HCT116 (cell line): Measurements from ENCODE around the gene PIAS2.

ENCODE experiments used
- ELF1 ChIP-seq: IDR thresholded peaks from 2 replicates; pipeline ENCODE4 v1.6.1; 2012; ENCODE audit warnings: low read depth, borderline replicate concordance
- EZH2phosphoT487 ChIP-seq: fragments of 200-600 bp; IDR thresholded peaks from 2 replicates; pipeline ENCODE4 v1.6.1; 2018; ENCODE audit warnings: antibody characterized with exemption, borderline replicate concordance
- SP1 ChIP-seq: IDR thresholded peaks from 2 replicates; pipeline ENCODE4 v1.6.1; 2012; ENCODE audit warnings: low read depth
- TF ChIP-seq, protein P1 (sequence below): IDR thresholded peaks from 2 replicates; pipeline ENCODE4 v1.6.1; 2012
- TF ChIP-seq, protein P2 (sequence below): IDR thresholded peaks from 2 replicates; pipeline ENCODE4 v1.6.1; 2012
- TF ChIP-seq, protein P3 (sequence below), 3 experiments: fragments of 200-600 bp in 1 of 3; sonication (generic) in 1 of 3; IDR thresholded peaks in 2 of 3; conservative IDR thresholded peaks in 1 of 3; 2 replicates each; pipeline ENCODE4 v1.5.1; 2012 to 2017; ENCODE audit warnings: low read depth in 2 of 3, low read length in 2 of 3, antibody characterized with exemption in 1 of 3, borderline replicate concordance in 1 of 3, control low read depth in 1 of 3, mild to moderate bottlenecking in 1 of 3, mixed read lengths in 1 of 3, mixed run types in 1 of 3, moderate library complexity in 1 of 3; ENCODE audit not compliant: insufficient read depth in 1 of 3

DNA sequence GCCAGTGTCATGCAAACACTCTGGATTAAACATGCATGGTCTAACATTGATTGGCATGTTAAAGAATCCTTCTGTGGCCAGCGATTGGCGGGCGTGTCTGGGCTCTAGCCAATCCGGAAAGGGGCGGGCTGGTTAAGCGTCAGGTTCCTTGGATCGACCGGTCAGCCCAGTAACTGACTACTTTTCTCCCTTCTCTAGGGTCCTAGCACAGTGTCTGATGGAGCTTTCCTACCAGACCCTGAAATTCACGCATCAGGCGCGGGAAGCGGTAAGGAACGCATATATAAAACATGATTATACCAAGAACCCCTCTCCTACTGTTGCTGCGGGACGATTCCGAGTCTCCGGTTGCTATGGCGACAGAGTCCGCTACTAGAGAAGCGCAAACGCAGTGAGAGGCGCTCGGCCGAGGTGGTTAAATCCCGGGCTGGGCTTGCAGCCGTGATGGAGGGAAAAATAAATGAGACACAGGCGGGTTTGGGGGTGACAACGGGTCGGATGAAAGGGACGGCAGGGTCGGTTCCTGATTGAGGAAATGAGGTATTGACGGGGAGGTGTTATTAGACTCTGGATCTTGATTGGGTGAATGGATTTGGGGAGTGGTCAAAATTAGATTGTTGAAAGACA is 29.5 kb upstream of the PIAS2 start:
- TF ChIP-seq SP1 (no peak), EZH2phosphoT487 (no peak), ELF1 (no peak)
- TF ChIP-seq, protein P1, sequence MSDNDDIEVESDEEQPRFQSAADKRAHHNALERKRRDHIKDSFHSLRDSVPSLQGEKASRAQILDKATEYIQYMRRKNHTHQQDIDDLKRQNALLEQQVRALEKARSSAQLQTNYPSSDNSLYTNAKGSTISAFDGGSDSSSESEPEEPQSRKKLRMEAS, result no peak
- TF ChIP-seq, protein P2, sequence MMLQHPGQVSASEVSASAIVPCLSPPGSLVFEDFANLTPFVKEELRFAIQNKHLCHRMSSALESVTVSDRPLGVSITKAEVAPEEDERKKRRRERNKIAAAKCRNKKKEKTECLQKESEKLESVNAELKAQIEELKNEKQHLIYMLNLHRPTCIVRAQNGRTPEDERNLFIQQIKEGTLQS, result no peak
- TF ChIP-seq, protein P3, sequence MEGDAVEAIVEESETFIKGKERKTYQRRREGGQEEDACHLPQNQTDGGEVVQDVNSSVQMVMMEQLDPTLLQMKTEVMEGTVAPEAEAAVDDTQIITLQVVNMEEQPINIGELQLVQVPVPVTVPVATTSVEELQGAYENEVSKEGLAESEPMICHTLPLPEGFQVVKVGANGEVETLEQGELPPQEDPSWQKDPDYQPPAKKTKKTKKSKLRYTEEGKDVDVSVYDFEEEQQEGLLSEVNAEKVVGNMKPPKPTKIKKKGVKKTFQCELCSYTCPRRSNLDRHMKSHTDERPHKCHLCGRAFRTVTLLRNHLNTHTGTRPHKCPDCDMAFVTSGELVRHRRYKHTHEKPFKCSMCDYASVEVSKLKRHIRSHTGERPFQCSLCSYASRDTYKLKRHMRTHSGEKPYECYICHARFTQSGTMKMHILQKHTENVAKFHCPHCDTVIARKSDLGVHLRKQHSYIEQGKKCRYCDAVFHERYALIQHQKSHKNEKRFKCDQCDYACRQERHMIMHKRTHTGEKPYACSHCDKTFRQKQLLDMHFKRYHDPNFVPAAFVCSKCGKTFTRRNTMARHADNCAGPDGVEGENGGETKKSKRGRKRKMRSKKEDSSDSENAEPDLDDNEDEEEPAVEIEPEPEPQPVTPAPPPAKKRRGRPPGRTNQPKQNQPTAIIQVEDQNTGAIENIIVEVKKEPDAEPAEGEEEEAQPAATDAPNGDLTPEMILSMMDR (IDR thresholded peaks at IDR 0.05 in 2 of 3, conservative IDR thresholded peaks at IDR 0.05 in 1 of 3; ENCODE audit: borderline replicate concordance in 1 of 3, insufficient read depth in 1 of 3, low read depth in 2 of 3, low read length in 2 of 3), result no peak
